Sigmoid colon (tissue), 7 donors: ENCODE results near the gene SERINC5. TPM values are rescaled to one million over a fixed set of nuclear protein-coding genes. Genes with fewer than 3 reads are reported as not detected.

Source experiments
- DNase-seq: peaks from one replicate; pipeline ENCODE4 v3.0.0-alpha.2; 2019
- H3K27ac ChIP-seq, 4 donors: fragments of 200-600 bp; sonication (generic); one replicate each; pipeline ENCODE4 v1.5.1; 2016 to 2019; ENCODE audit warnings: mild to moderate bottlenecking in 1 of 4
- H3K27me3 ChIP-seq, 3 donors: fragments of 200-600 bp; sonication (generic); one replicate each; pipeline ENCODE4 v1.5.1; 2019; ENCODE audit warnings: mild to moderate bottlenecking in 1 of 3
- H3K36me3 ChIP-seq, 4 donors: fragments of 200-600 bp; sonication (generic); one replicate each; pipeline ENCODE4 v1.5.1; 2016 to 2019
- H3K4me1 ChIP-seq, 4 donors: fragments of 200-600 bp; sonication (generic); one replicate each; pipeline ENCODE4 v1.5.1; 2017 to 2019
- H3K4me3 ChIP-seq, 4 donors: fragments of 200-600 bp; sonication (generic); one replicate each; pipeline ENCODE4 v1.5.1; 2017 to 2019; ENCODE audit warnings: mild to moderate bottlenecking in 2 of 4, moderate library complexity in 1 of 4
- H3K9me3 ChIP-seq, 4 donors: fragments of 200-600 bp in 3 of 4; sonication (generic) in 3 of 4; one replicate each; pipeline versions ENCODE4 v1.5.1 to v1.6.1; 2013 to 2019
- CTCF ChIP-seq, 4 experiments: fragments of 450-650 bp in 3 of 4; fragments of 200-600 bp in 1 of 4; IDR thresholded peaks; one replicate each; pipeline ENCODE4 v1.5.1; 2016 to 2019; ENCODE audit warnings: antibody characterized with exemption in 4 of 4, mild to moderate bottlenecking in 3 of 4, moderate library complexity in 2 of 4
- EP300 ChIP-seq, 4 donors: sonication (generic); formaldehyde crosslinking; IDR thresholded peaks; one replicate each; pipeline ENCODE4 v1.6.1; 2017; ENCODE audit warnings: antibody characterized with exemption in 4 of 4
- POLR2A ChIP-seq, 2 donors: fragments of 450-650 bp; IDR thresholded peaks; one replicate each; pipeline ENCODE4 v1.6.1; 2016; ENCODE audit warnings: antibody characterized with exemption in 2 of 2, mild to moderate bottlenecking in 2 of 2, moderate library complexity in 2 of 2
- POLR2AphosphoS5 ChIP-seq, 4 donors: sonication (generic); formaldehyde crosslinking; IDR thresholded peaks; one replicate each; pipeline ENCODE4 v1.6.1; 2017; ENCODE audit warnings: antibody characterized with exemption in 4 of 4
- WGBS, 2 donors: extraction: QIAGEN DNeasy Blood & Tissue Kit; methylation state at CpG; one replicate each; pipeline ENCODE4 v1.1.7; 2013; 5-methylcytosine and 5-hydroxymethylcytosine counted together
- intact Hi-C: fragments of 100-400 bp; cut with DNase I; formaldehyde crosslinking; loops from one replicate; pipeline ENCODE4 v1.15.1; 2023
- polyA plus RNA-seq, 3 donors: library from polyadenylated mRNA; stranded (reverse); fragments of 200-250 nt; gene quantifications; one replicate each; pipeline ENCODE4 v1.2.3, GENCODE V29; 2013
- total RNA-seq, 4 donors: library from RNA; depleted of rRNA; stranded (reverse); fragments of >200 nt; gene quantifications; one replicate each; pipeline ENCODE4 v1.1.0, GENCODE V29; 2016
- donor health status: healthy with polysubstance abuse.
- donor health status: Bipolar disorder and iron deficiency.
- donor health status: healthy.

SERINC5 gene
- total and polyA plus RNA-seq, 7 donors: 3.6 to 25.9 (median 9.6) TPM

- Histone ChIP-seq H3K9me3 (no peaks in the 10 kb centered on the region), H3K27me3 (no peaks in the 10 kb centered on the region), H3K27ac (peak overlapping the region in 1 of 4 donors; percentile 25), H3K36me3 (no peaks in the 10 kb centered on the region), H3K4me3 (no peak overlapping the region), H3K4me1 (no peaks in the 10 kb centered on the region)
- DNase-seq: no peak
- WGBS, 2 donors: 71 to 78% methylated on average over 4 of the region's 4 CpGs
- intact Hi-C loops: no loop called here
- no peak for TF ChIP-seq CTCF (IDR thresholded peaks at IDR 0.05)
Observed at GRCh38 chr5:80069251-80069800, 186.5 kb downstream of the SERINC5 start.

GRCh38 chr5:80068775-80069174 is 187.1 kb downstream of the SERINC5 start:
- Histone ChIP-seq H3K4me1 (no peaks in the 10 kb centered on the region), H3K27ac (no peak overlapping the region), H3K27me3 (no peaks in the 10 kb centered on the region), H3K36me3 (no peaks in the 10 kb centered on the region), H3K9me3 (no peaks in the 10 kb centered on the region), H3K4me3 (no peak overlapping the region)
- TF ChIP-seq POLR2AphosphoS5 (IDR thresholded peaks at IDR 0.05): no peak
- no peak for TF ChIP-seq POLR2A (IDR thresholded peaks at IDR 0.05)
- TF ChIP-seq CTCF (IDR thresholded peaks at IDR 0.05): no peak
- no peak for TF ChIP-seq EP300 (IDR thresholded peaks at IDR 0.05)
- intact Hi-C loops: no loop called here
- WGBS, 2 donors: 90 to 94% methylated on average over 4 of the region's 4 CpGs
- no peak for DNase-seq

GRCh38 chr5:80068246-80068636 is 187.6 kb downstream of the SERINC5 start:
- Histone ChIP-seq H3K9me3 (no peaks in the 10 kb centered on the region), H3K4me3 (no peak overlapping the region), H3K4me1 (no peaks in the 10 kb centered on the region), H3K36me3 (no peaks in the 10 kb centered on the region), H3K27ac (no peak overlapping the region), H3K27me3 (no peaks in the 10 kb centered on the region)
- DNase-seq: no peak
- WGBS, 2 donors: 95 to 98% methylated on average over 5 of the region's 5 CpGs
- intact Hi-C loops: no loop called here
- no peak for TF ChIP-seq POLR2AphosphoS5 (IDR thresholded peaks at IDR 0.05)
- no peak for TF ChIP-seq POLR2A (IDR thresholded peaks at IDR 0.05)
- no peak for TF ChIP-seq CTCF (IDR thresholded peaks at IDR 0.05)
- no peak for TF ChIP-seq EP300 (IDR thresholded peaks at IDR 0.05)

- intact Hi-C loops: no loop called here
- H3K4me3 ChIP-seq: no peak overlapping the region
Observed at GRCh38 chr5:80067531-80068245, 188.2 kb downstream of the SERINC5 start.

More at GRCh38 chr5:80067531-80068245, 188.2 kb downstream of the SERINC5 start:
- 94% methylated on average over 8 of the region's 8 CpGs for WGBS, 2 donors
- TF ChIP-seq CTCF (IDR thresholded peaks at IDR 0.05) (no peak), POLR2A (IDR thresholded peaks at IDR 0.05) (no peak), EP300 (IDR thresholded peaks at IDR 0.05) (no peak), POLR2AphosphoS5 (IDR thresholded peaks at IDR 0.05) (no peak)
- DNase-seq: no peak
- Histone ChIP-seq H3K27ac (no peak overlapping the region), H3K27me3 (no peaks in the 10 kb centered on the region), H3K36me3 (no peaks in the 10 kb centered on the region), H3K4me1 (no peaks in the 10 kb centered on the region), H3K9me3 (no peaks in the 10 kb centered on the region)
